ENCODE results near the gene BLNK. TPM values are rescaled to one million over a fixed set of nuclear protein-coding genes. Genes with fewer than 3 reads are reported as not detected.
"Not testable (repeated sequence)": the region's sequence is repeated elsewhere in the genome, so short reads cannot be mapped to it uniquely, and the experiment has no call there.

BLNK gene
- total RNA-seq, 1 donor from 2014 or later = 11.2 TPM

GRCh38 chr10:96212911-96213310 lies 58.5 kb downstream of the BLNK start:
- H3K4me1 ChIP-seq = no peaks in the 10 kb centered on the region
- H3K36me3 ChIP-seq = peaks cover 7% of the 10 kb centered on the region
- no peak for TF ChIP-seq CTCF (IDR thresholded peaks at IDR 0.05)
- no peaks in the 10 kb centered on the region for H3K27me3 ChIP-seq (ENCODE audit: low read depth)
- no peak for DNase-seq
- H3K27ac ChIP-seq = no peak overlapping the region
- no peaks in the 10 kb centered on the region for H3K9me3 ChIP-seq
- intact Hi-C loops (cut with DNase I) = no loop called here
- H3K4me3 ChIP-seq = no peak overlapping the region
- no peak for ATAC-seq

- peaks cover 7% of the 10 kb centered on the region for H3K36me3 ChIP-seq
- H3K27ac ChIP-seq = no peak overlapping the region
- no peak for DNase-seq
- no peak for TF ChIP-seq CTCF (IDR thresholded peaks at IDR 0.05)
- H3K4me3 ChIP-seq = no peak overlapping the region
- no peaks in the 10 kb centered on the region for H3K27me3 ChIP-seq (ENCODE audit: low read depth)
- ATAC-seq = no peak
- intact Hi-C loops (cut with DNase I) = no loop called here
- H3K9me3 ChIP-seq = no peaks in the 10 kb centered on the region
- H3K4me1 ChIP-seq = no peaks in the 10 kb centered on the region
Measured at GRCh38 chr10:96211764-96212163, 59.6 kb downstream of the BLNK start.

GRCh38 chr10:96208946-96209345 lies 62.4 kb downstream of the BLNK start:
- no peak for ATAC-seq

GRCh38 chr10:96208271-96208670 lies 63.1 kb downstream of the BLNK start:
- TF ChIP-seq CTCF (IDR thresholded peaks at IDR 0.05) = no peak
- intact Hi-C loops (cut with DNase I) = no loop called here
- no peaks in the 10 kb centered on the region for H3K9me3 ChIP-seq
- H3K36me3 ChIP-seq = no peaks in the 10 kb centered on the region
- DNase-seq = no peak
- H3K27ac ChIP-seq = no peak overlapping the region
- no peak for ATAC-seq
- no peak overlapping the region for H3K4me3 ChIP-seq
- no peaks in the 10 kb centered on the region for H3K27me3 ChIP-seq (ENCODE audit: low read depth)
- H3K4me1 ChIP-seq = no peaks in the 10 kb centered on the region

More at GRCh38 chr10:96208946-96209345, 62.4 kb downstream of the BLNK start:
- Histone ChIP-seq H3K27me3 (ENCODE audit: low read depth) (no peaks in the 10 kb centered on the region), H3K9me3 (no peaks in the 10 kb centered on the region), H3K4me1 (no peaks in the 10 kb centered on the region), H3K4me3 (no peak overlapping the region), H3K36me3 (no peaks in the 10 kb centered on the region), H3K27ac (no peak overlapping the region)
- no peak for TF ChIP-seq CTCF (IDR thresholded peaks at IDR 0.05)
- DNase-seq = no peak
- intact Hi-C loops (cut with DNase I) = no loop called here

- DNase-seq (no peak), ATAC-seq (no peak)
- Histone ChIP-seq H3K4me3 (no peak overlapping the region), H3K36me3 (no peaks in the 10 kb centered on the region), H3K4me1 (no peaks in the 10 kb centered on the region), H3K27me3 (ENCODE audit: low read depth) (no peaks in the 10 kb centered on the region), H3K9me3 (no peaks in the 10 kb centered on the region), H3K27ac (no peak overlapping the region)
- intact Hi-C loops (cut with DNase I) = no loop called here
- TF ChIP-seq CTCF (IDR thresholded peaks at IDR 0.05) = no peak
Measured at GRCh38 chr10:96205580-96205979, 65.8 kb downstream of the BLNK start.

GRCh38 chr10:96201525-96201924 lies 69.8 kb downstream of the BLNK start:
- H3K4me1 ChIP-seq = no peaks in the 10 kb centered on the region
- H3K27me3 ChIP-seq (ENCODE audit: low read depth) = no peaks in the 10 kb centered on the region
- intact Hi-C loops (cut with DNase I) = no loop called here

GRCh38 chr10:96189505-96189904 lies 81.9 kb downstream of the BLNK start:
- H3K27me3 ChIP-seq (ENCODE audit: low read depth); ATAC-seq; H3K27ac ChIP-seq; DNase-seq; H3K9me3 ChIP-seq; H3K4me1 ChIP-seq; intact Hi-C loops (cut with DNase I); H3K36me3 ChIP-seq; H3K4me3 ChIP-seq: not testable (repeated sequence)

More at GRCh38 chr10:96201525-96201924, 69.8 kb downstream of the BLNK start:
- no peak for ATAC-seq
- Histone ChIP-seq H3K9me3 (no peaks in the 10 kb centered on the region), H3K27ac (no peak overlapping the region), H3K36me3 (no peaks in the 10 kb centered on the region), H3K4me3 (no peak overlapping the region)
- TF ChIP-seq CTCF (IDR thresholded peaks at IDR 0.05) = no peak
- DNase-seq = no peak

Measured in lower lobe of right lung (tissue), 2 donors.